Neuronal stem cell (in vitro differentiated cells): ENCODE data around the gene CBX5.

Experiments
- DNase-seq: peaks from one replicate; pipeline ENCODE4 v3.0.0-alpha.2; 2013; ENCODE audit warnings: low spot score
- H2AFZ ChIP-seq: one replicate; pipeline ENCODE4 v1.6.1; 2013; ENCODE audit warnings: mild to moderate bottlenecking, low read length, inconsistent platforms
- H2AK5ac ChIP-seq: 2 replicates; pipeline ENCODE4 v1.6.1; 2013; ENCODE audit warnings: low read depth, mild to moderate bottlenecking, inconsistent platforms, low read length, moderate library complexity, mixed read lengths
- H2BK120ac ChIP-seq: 2 replicates; pipeline ENCODE4 v1.6.1; 2013; ENCODE audit warnings: low read depth, mild to moderate bottlenecking, inconsistent platforms, low read length, moderate library complexity, mixed read lengths
- H2BK12ac ChIP-seq: one replicate; pipeline ENCODE4 v1.6.1; 2013; ENCODE audit warnings: low read length, inconsistent platforms
- H2BK15ac ChIP-seq: 2 replicates; pipeline ENCODE4 v1.6.1; 2013; ENCODE audit warnings: mild to moderate bottlenecking, low read length, inconsistent platforms, mixed read lengths
- H2BK5ac ChIP-seq: one replicate; pipeline ENCODE4 v1.6.1; 2013; ENCODE audit warnings: inconsistent platforms, mild to moderate bottlenecking, low read length, moderate library complexity
- H3K14ac ChIP-seq: one replicate; pipeline ENCODE4 v1.6.1; 2013; ENCODE audit warnings: low read length, inconsistent platforms
- H3K18ac ChIP-seq: 2 replicates; pipeline ENCODE4 v1.6.1; 2013; ENCODE audit warnings: low read length, inconsistent platforms
- H3K23ac ChIP-seq: 2 replicates; pipeline ENCODE4 v1.6.1; 2013; ENCODE audit warnings: low read depth, mild to moderate bottlenecking, mixed read lengths, low read length, inconsistent platforms; ENCODE audit not compliant: poor library complexity
- H3K27ac ChIP-seq: replicated peaks from 3 replicates; pipeline ENCODE4 v1.5.1; 2013; ENCODE audit warnings: low read length, inconsistent platforms
- H3K27me3 ChIP-seq, 3 experiments: 2 replicates each; pipeline ENCODE4 v1.6.1; 2013; ENCODE audit warnings: low read length in 3 of 3, mild to moderate bottlenecking in 2 of 3, inconsistent platforms in 1 of 3, low read depth in 1 of 3, mixed read lengths in 1 of 3, moderate library complexity in 1 of 3; ENCODE audit not compliant: control insufficient read depth in 3 of 3, insufficient read depth in 3 of 3
- H3K36me3 ChIP-seq, 2 donors: replicated peaks in 1 of 2; 2 replicates each; pipeline ENCODE4 v1.6.1; 2013; ENCODE audit warnings: low read length in 2 of 2; ENCODE audit not compliant: control insufficient read depth in 2 of 2, insufficient read depth in 2 of 2
- H3K4ac ChIP-seq: 2 replicates; pipeline ENCODE4 v1.6.1; 2013; ENCODE audit warnings: inconsistent platforms, mild to moderate bottlenecking, low read length, moderate library complexity
- H3K4me1 ChIP-seq, 2 donors: 1 replicate in 1 of 2; 2 replicates in 1 of 2; pipeline ENCODE4 v1.6.1; 2013; ENCODE audit warnings: low read length in 2 of 2, low read depth in 1 of 2; ENCODE audit not compliant: control insufficient read depth in 2 of 2, insufficient read depth in 1 of 2
- H3K4me2 ChIP-seq: one replicate; pipeline ENCODE4 v1.6.1; 2013; ENCODE audit warnings: mild to moderate bottlenecking, low read length, inconsistent platforms; ENCODE audit not compliant: insufficient read depth, poor library complexity, severe bottlenecking
- H3K4me3 ChIP-seq, 2 donors: 2 replicates each; pipeline ENCODE4 v1.5.1; 2013; ENCODE audit warnings: low read length in 2 of 2, mild to moderate bottlenecking in 2 of 2, inconsistent platforms in 1 of 2, moderate library complexity in 1 of 2
- H3K79me1 ChIP-seq: one replicate; pipeline ENCODE4 v1.6.1; 2013; ENCODE audit warnings: low read depth, mild to moderate bottlenecking, inconsistent platforms, low read length, moderate library complexity
- H3K9ac ChIP-seq: one replicate; pipeline ENCODE4 v1.6.1; 2013; ENCODE audit warnings: mild to moderate bottlenecking, low read depth, low read length, inconsistent platforms; ENCODE audit not compliant: poor library complexity
- H3K9me3 ChIP-seq, 2 donors: replicated peaks in 1 of 2; 2 replicates each; pipeline versions ENCODE3 to v1.6.1; 2013; ENCODE audit warnings: low read length in 2 of 2, mild to moderate bottlenecking in 2 of 2, inconsistent platforms in 1 of 2, low read depth in 1 of 2, mixed read lengths in 1 of 2, moderate library complexity in 1 of 2; ENCODE audit not compliant: control insufficient read depth in 2 of 2, insufficient read depth in 1 of 2
- H4K8ac ChIP-seq: one replicate; pipeline ENCODE4 v1.6.1; 2013; ENCODE audit warnings: low read depth, mild to moderate bottlenecking, inconsistent platforms, low read length, moderate library complexity
- H4K91ac ChIP-seq: one replicate; pipeline ENCODE4 v1.6.1; 2013; ENCODE audit warnings: low read length, low read depth, mild to moderate bottlenecking, inconsistent platforms; ENCODE audit not compliant: poor library complexity
- WGBS, 2 donors: extraction: QIAGEN DNeasy Blood & Tissue Kit; methylation state at CpG; one replicate each; pipeline ENCODE4 v1.1.7; 2013; ENCODE audit warnings: missing lambda C conversion rate in 2 of 2, mixed read lengths in 1 of 2; ENCODE audit not compliant: insufficient read length in 2 of 2, insufficient replicate concordance in 1 of 2; ENCODE audit errors: extremely low coverage in 2 of 2; 5-methylcytosine and 5-hydroxymethylcytosine counted together

Gene CBX5

DNA sequence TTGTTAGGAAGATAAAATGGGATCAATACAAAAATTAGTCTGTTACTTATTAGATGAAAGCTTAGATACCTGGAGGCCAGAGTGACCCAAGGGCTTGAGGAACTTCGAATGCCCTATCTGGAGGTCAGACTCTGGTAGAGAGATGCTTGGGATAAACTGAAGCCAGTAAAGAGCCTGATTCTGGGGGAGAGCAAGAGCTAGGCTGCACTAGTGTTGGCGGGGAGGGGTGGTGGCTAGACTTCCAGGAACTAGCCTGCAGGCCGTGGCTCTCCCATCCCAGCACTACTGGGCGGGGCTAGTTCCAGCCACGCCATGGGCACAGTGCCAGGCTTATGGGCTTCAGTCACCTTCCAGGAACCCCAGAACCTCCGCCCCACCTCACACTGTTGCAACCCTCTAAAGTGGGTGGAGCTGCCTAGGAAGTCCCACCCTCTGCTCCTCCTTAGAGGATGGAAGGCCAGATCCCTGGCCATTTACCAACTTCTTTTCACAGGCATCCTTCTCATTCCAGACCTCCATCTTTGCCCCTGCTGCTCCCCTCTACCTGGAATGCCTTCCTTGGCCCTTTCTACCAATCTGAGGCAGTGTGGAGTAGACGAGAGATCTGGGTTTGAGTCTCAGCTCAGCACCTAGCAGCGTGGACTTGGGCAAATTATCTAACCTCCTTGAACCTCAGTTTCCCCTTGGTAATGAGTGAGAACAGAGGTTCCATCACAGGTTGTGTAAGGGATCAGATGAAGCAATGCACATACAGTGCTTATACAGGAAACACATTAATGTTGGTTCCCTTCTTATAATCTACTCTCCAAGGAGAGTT is 27.2 kb upstream of the CBX5 start:
- Histone ChIP-seq H4K8ac (peak overlapping the region; percentile 23), H3K4me1 (peaks cover 0 to 2% of the 10 kb centered on the region in 2 donors), H3K27ac (no peak overlapping the region), H3K4me3 (no peak overlapping the region), H3K79me1 (no peaks in the 10 kb centered on the region), H2AFZ (no peak overlapping the region), H3K18ac (peak overlapping the region; percentile 41), H2BK15ac (peak overlapping the region; percentile 38), H3K9ac (no peak overlapping the region), H2BK5ac (no peak overlapping the region), H3K14ac (no peak overlapping the region), H3K4me2 (no peak overlapping the region), H3K36me3 (no peaks in the 10 kb centered on the region), H3K23ac (peak overlapping the region; percentile 86), H4K91ac (no peak overlapping the region), H3K9me3 (no peaks in the 10 kb centered on the region), H3K27me3 (peaks cover 0 to 28% (median 0%) of the 10 kb centered on the region in 3 experiments), H2BK12ac (no peak overlapping the region), H2AK5ac (no peak overlapping the region), H3K4ac (no peak overlapping the region), H2BK120ac (no peak overlapping the region)
- DNase-seq, result no peak
- no CpG with 5 or more reads among the region's 8 CpGs for WGBS, 2 donors

- no peak overlapping the region for H2BK5ac ChIP-seq
- H3K27me3 ChIP-seq, result peaks cover 0 to 54% (median 0%) of the 10 kb centered on the region in 3 experiments
- no CpG with 5 or more reads among the region's 12 CpGs for WGBS, 2 donors
- H3K4me1 ChIP-seq, result peaks cover 5 to 16% of the 10 kb centered on the region in 2 donors
- H2BK120ac ChIP-seq, result no peak overlapping the region
- no peak overlapping the region for H3K4me2 ChIP-seq
- no peak overlapping the region for H3K27ac ChIP-seq
- no peaks in the 10 kb centered on the region for H3K36me3 ChIP-seq
- H3K4me3 ChIP-seq, result no peak overlapping the region
- H3K18ac ChIP-seq, result peak overlapping the region; percentile 79
- H3K4ac ChIP-seq, result no peak overlapping the region
- H3K9ac ChIP-seq, result no peak overlapping the region
- peak overlapping the region; percentile 46 for H3K23ac ChIP-seq
- no peak overlapping the region for H4K91ac ChIP-seq
- no peak overlapping the region for H2AK5ac ChIP-seq
- peak overlapping the region; percentile 19 for H2AFZ ChIP-seq
- H4K8ac ChIP-seq, result no peak overlapping the region
- no peak for DNase-seq
- no peak overlapping the region for H2BK12ac ChIP-seq
- H2BK15ac ChIP-seq, result peak overlapping the region; percentile 47
- no peaks in the 10 kb centered on the region for H3K79me1 ChIP-seq
- no peaks in the 10 kb centered on the region for H3K9me3 ChIP-seq
- no peak overlapping the region for H3K14ac ChIP-seq
These were observed 24.4 kb upstream of the CBX5 start for GRCh38 chr12:54304187-54304810.

- no peak overlapping the region for H3K14ac ChIP-seq
- no peak overlapping the region for H4K91ac ChIP-seq
- no peaks in the 10 kb centered on the region for H3K36me3 ChIP-seq
- no peak for DNase-seq
- H3K27me3 ChIP-seq, result peaks cover 0 to 60% (median 0%) of the 10 kb centered on the region in 3 experiments
- no peak overlapping the region for H4K8ac ChIP-seq
- H3K27ac ChIP-seq, result no peak overlapping the region
- no peak overlapping the region for H3K4me2 ChIP-seq
- H3K4me3 ChIP-seq, result no peak overlapping the region
- H3K23ac ChIP-seq, result no peak overlapping the region
- H3K9me3 ChIP-seq, result no peaks in the 10 kb centered on the region
- H3K18ac ChIP-seq, result no peak overlapping the region
- H2AFZ ChIP-seq, result no peak overlapping the region
- no peak overlapping the region for H3K9ac ChIP-seq
- H3K4me1 ChIP-seq, result peaks cover 5 to 16% of the 10 kb centered on the region in 2 donors
- H2BK5ac ChIP-seq, result no peak overlapping the region
- no peak overlapping the region for H2BK12ac ChIP-seq
- no peak overlapping the region for H2BK15ac ChIP-seq
- H3K4ac ChIP-seq, result no peak overlapping the region
- H2AK5ac ChIP-seq, result no peak overlapping the region
- H3K79me1 ChIP-seq, result no peaks in the 10 kb centered on the region
- no peak overlapping the region for H2BK120ac ChIP-seq
These were observed 23.7 kb upstream of the CBX5 start for GRCh38 chr12:54303640-54304039.

- Histone ChIP-seq H2BK12ac (no peak overlapping the region), H3K27me3 (peaks cover 0 to 61% (median 0%) of the 10 kb centered on the region in 3 experiments), H3K9ac (no peak overlapping the region), H3K79me1 (no peaks in the 10 kb centered on the region), H3K4ac (peak overlapping the region; percentile 14), H3K4me2 (peak overlapping the region; percentile 66), H3K36me3 (no peaks in the 10 kb centered on the region), H3K27ac (peak overlapping the region; percentile 53), H4K91ac (no peak overlapping the region), H2AK5ac (peak overlapping the region; percentile 3), H2BK5ac (no peak overlapping the region), H3K14ac (no peak overlapping the region), H3K23ac (no peak overlapping the region), H3K4me3 (no peak overlapping the region), H2BK120ac (peak overlapping the region; percentile 29), H4K8ac (no peak overlapping the region), H3K9me3 (no peaks in the 10 kb centered on the region), H3K4me1 (peaks cover 5 to 16% of the 10 kb centered on the region in 2 donors), H2BK15ac (peak overlapping the region; percentile 61), H2AFZ (no peak overlapping the region), H3K18ac (peak overlapping the region; percentile 68)
- WGBS, 2 donors, result no CpG with 5 or more reads among the region's 1 CpG
- DNase-seq, result no peak
These were observed 21.6 kb upstream of the CBX5 start for GRCh38 chr12:54301428-54302048.
